ENCODE results near the gene KIAA1549.

KIAA1549 gene

DNA sequence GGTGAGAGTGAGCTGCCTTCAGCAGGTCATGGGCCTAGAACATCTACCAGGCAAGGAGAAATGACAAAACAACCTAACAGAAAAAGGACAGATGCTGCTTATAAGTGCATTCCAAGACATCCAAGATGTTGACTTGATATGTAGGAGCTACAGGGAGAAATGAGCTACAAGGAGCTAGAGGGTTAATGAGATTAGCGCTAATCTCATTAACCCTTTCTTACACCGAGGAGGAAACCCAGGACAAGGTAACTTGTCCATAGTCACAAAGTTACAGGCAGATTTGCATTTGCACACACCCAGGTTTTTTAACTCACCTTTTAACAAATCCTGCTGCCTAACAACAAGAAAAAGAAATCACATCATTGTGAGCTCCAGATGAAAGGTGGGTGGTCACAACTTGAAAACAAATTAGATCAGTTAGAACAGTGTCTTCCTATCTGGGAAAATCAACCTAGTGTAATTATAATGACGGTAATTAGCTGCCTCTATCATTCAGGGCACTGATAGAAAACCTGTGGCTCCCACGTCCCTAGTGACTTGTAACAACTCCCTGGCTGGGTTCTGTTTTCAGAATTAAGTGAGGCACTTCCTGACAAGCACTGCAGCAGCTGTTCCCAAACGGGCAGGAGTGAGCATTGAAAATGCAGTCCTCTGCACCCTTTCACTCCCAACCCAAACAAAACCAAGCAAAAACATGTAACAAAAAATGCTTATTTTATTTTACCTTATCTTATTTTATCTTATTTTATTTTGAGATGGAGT lies 5.7 kb downstream of the KIAA1549 start:
- TF ChIP-seq, protein P1, sequence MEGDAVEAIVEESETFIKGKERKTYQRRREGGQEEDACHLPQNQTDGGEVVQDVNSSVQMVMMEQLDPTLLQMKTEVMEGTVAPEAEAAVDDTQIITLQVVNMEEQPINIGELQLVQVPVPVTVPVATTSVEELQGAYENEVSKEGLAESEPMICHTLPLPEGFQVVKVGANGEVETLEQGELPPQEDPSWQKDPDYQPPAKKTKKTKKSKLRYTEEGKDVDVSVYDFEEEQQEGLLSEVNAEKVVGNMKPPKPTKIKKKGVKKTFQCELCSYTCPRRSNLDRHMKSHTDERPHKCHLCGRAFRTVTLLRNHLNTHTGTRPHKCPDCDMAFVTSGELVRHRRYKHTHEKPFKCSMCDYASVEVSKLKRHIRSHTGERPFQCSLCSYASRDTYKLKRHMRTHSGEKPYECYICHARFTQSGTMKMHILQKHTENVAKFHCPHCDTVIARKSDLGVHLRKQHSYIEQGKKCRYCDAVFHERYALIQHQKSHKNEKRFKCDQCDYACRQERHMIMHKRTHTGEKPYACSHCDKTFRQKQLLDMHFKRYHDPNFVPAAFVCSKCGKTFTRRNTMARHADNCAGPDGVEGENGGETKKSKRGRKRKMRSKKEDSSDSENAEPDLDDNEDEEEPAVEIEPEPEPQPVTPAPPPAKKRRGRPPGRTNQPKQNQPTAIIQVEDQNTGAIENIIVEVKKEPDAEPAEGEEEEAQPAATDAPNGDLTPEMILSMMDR (IDR thresholded peaks at IDR 0.05; ENCODE audit: extremely low read depth, insufficient read depth, missing control alignments), result no peak
- no peak for DNase-seq (ENCODE audit: low spot score)
- in situ Hi-C loops (cut with MboI; ENCODE audit: low pct_unique_long_range_greater_than_20kb, low sequenced_read_pairs, unreplicated experiment), result no loop called here

GRCh38 chr7:138974675-138975292 lies 6.4 kb downstream of the KIAA1549 start:
- TF ChIP-seq, protein P1 (IDR thresholded peaks at IDR 0.05; ENCODE audit: extremely low read depth, insufficient read depth, missing control alignments), result no peak
- in situ Hi-C loops (cut with MboI; ENCODE audit: low pct_unique_long_range_greater_than_20kb, low sequenced_read_pairs, unreplicated experiment), result no loop called here
- no peak for DNase-seq (ENCODE audit: low spot score)

- DNase-seq (ENCODE audit: low spot score), result no peak
- TF ChIP-seq, protein P1 (IDR thresholded peaks at IDR 0.05; ENCODE audit: extremely low read depth, insufficient read depth, missing control alignments), result no peak
- in situ Hi-C loops (cut with MboI; ENCODE audit: low pct_unique_long_range_greater_than_20kb, low sequenced_read_pairs, unreplicated experiment), result no loop called here
These were observed 7.1 kb downstream of the KIAA1549 start for GRCh38 chr7:138974103-138974502.

- DNase-seq (ENCODE audit: low spot score), result no peak
- in situ Hi-C loops (cut with MboI; ENCODE audit: low pct_unique_long_range_greater_than_20kb, low sequenced_read_pairs, unreplicated experiment), result no loop called here
- TF ChIP-seq, protein P1 (IDR thresholded peaks at IDR 0.05; ENCODE audit: extremely low read depth, insufficient read depth, missing control alignments), result no peak
These were observed 10.2 kb downstream of the KIAA1549 start for GRCh38 chr7:138970952-138971351.

GRCh38 chr7:138970446-138970845 lies 10.7 kb downstream of the KIAA1549 start:
- TF ChIP-seq, protein P1 (IDR thresholded peaks at IDR 0.05; ENCODE audit: extremely low read depth, insufficient read depth, missing control alignments), result no peak
- no peak for DNase-seq (ENCODE audit: low spot score)
- in situ Hi-C loops (cut with MboI; ENCODE audit: low pct_unique_long_range_greater_than_20kb, low sequenced_read_pairs, unreplicated experiment), result no loop called here

DNA sequence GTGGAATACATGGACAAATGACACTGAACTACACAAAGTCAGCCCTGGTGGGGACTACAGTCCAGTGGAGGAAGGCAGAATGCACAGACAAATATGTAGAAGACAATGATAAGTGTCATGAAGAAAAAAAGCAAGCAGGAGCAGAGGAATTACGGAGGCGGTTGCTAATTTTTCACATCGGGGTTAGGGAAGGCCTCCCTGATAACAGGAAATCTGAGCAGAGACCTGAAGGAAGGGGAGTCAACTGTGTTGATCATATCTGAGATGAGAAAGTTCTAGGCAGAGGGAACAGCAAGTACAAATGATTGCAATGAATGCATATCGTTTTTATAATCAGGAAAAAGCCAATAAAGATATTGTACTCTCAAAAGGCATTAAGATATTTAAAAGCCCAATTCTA lies 14.0 kb downstream of the KIAA1549 start:
- TF ChIP-seq, protein P1 (IDR thresholded peaks at IDR 0.05; ENCODE audit: extremely low read depth, insufficient read depth, missing control alignments), result no peak
- no peak for DNase-seq (ENCODE audit: low spot score)
- in situ Hi-C loops (cut with MboI; ENCODE audit: low pct_unique_long_range_greater_than_20kb, low sequenced_read_pairs, unreplicated experiment), result no loop called here
